UCSD-AML1 (cell line): ENCODE results near the gene MYCBPAP.

Experiments used
- DNase-seq: peaks from one replicate; lab custom pipeline; 2025; ENCODE audit not compliant: unreplicated experiment; lab: John Stamatoyannopoulos, UW

MYCBPAP gene, protein sequence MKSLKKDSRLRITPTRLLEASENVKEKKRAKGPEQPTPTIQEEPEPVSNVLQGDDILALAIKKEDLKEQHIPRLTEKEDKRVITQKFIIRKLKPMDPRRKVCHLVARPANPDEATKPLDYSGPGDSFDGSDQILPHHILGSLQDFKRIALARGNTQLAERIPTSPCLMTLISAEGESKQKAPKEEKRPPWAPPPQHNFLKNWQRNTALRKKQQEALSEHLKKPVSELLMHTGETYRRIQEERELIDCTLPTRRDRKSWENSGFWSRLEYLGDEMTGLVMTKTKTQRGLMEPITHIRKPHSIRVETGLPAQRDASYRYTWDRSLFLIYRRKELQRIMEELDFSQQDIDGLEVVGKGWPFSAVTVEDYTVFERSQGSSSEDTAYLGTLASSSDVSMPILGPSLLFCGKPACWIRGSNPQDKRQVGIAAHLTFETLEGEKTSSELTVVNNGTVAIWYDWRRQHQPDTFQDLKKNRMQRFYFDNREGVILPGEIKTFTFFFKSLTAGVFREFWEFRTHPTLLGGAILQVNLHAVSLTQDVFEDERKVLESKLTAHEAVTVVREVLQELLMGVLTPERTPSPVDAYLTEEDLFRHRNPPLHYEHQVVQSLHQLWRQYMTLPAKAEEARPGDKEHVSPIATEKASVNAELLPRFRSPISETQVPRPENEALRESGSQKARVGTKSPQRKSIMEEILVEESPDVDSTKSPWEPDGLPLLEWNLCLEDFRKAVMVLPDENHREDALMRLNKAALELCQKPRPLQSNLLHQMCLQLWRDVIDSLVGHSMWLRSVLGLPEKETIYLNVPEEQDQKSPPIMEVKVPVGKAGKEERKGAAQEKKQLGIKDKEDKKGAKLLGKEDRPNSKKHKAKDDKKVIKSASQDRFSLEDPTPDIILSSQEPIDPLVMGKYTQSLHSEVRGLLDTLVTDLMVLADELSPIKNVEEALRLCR

DNA sequence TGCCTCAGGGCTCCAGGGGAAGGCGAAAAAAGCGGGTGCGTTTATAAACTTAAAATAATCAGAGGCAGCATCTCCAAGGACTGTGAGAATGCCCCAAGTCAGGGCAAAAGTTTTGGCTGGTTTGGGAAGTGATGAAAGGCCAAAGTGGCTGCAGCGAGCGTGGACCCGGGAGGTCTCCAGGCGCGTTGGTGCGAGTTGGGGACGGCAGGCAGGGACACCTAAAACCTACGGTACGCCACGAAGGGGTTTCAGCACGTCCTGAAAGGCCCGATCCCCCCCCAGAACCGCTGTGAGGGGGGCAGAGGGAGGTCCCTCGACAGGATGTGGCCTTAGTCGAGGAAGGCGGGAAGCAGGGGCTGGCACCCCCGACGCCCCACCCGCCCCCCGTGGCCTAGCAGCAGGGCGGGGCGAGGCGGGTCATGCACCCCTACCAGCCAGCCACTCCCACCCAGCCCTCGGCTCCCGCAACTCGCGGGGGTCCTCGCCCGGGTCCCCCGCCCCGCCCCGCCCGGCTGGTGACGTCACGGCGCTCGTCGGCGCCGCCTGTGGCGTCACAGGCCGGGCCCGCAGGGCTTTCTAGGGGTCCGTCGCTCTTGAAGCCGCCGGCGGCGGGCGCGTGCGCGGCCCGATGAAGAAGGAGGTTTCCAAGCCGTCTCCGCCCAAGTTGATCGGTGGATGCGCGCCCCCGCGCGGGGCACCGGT is at the start of gene MYCBPAP:
TSS of gene MYCBPAP (plus strand) at position 569 of the 702 bp plus-strand sequence. CDS start 236 bp downstream, outside the sequence.
- DNase-seq, result no peak

DNA sequence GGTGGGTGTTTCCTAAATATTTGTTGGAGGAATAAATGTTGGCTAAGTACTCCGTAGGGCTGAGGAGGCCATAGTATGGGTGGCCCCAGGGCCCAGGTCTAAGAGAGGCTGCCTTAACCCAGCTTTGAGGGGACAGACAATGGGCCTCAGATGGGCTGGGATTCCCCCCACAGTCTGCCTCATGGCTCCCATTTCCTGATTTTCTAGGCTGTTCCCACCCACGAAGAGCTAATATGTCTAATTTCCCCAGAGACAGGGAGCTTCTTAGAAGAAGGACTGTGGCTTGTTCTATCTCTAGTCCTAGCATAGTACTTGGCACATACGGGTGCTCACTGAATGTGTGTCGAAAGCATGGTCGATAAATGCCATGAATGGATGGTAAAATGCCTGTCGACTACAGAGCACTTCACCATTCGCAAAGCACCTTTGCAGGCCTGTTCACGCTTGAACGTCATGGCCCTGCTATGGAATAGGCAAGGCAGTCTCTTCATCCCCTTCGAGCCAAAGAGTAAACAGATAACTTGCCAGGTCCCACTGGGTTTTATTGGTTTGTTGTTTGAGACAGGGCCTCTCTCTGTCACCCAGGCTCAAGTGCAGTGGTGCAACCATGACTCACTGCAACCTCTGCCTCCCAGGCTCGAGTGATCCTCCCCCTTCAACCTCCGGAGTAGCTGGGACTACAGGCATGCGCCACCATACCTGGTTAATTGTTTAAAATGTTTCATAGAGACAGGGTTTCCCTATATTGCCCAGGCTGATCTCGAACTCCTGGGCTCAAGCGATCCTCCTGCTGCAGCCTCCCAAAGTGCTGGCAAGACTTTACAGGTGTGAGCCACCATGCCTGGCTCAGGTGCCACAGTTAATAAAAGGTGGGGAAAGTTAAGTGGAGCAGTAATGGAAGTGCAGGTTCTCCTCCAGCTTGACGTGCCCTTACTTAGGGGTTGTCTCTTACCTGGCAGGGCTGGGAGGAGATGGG is 49.2 kb upstream of the MYCBPAP start:
- no peak for DNase-seq

DNA sequence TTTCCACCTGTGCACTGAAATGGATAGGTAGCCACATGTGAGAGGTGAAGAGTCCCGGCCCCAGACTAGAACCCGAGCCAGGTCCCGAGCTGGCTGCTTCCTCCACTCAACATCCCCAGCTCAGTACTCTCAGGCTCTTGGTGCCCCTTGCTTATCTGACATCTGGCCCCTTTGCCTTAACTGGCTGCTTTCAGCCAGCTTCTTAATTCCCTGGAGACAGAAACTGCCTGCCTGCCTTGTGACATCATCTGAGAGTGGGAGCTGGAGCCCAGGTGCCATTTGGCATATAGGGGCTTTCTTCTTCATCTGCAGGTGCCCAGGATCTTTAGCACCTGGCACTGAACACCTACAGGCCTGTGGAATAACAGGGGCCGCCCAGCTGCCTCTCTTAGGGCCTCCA is 48.5 kb upstream of the MYCBPAP start:
- no peak for DNase-seq

DNA sequence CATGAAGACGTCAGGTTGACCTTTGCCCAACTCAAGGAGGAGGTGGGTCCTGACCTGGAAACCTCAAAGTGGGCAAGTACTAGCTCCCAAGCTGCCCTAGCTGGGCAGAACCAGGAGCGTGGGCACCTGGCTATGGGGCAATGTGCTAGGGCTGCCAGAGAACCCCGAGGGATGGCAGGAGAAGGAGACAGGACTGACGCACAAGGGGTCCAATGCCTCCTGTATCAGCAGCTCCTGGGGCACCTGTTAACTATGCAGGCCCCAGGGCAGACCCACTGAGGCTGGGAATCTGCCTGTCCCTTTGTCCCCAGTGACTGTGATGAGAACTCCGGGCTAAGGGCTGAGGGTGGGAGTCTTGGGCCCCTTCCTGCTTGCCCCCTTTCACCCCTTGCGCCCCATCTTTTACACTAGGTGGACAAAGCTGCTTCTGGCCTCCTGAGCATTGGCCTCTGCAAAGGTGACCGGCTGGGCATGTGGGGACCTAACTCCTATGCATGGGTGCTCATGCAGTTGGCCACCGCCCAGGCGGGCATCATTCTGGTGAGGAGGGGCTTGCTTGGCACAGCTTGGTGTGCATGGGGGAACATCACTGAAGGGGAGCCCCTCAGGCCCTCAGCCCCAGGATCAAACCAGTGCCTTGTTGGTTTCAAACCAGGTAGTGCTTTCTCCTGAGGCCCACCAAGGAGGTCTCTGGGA is 47.3 kb upstream of the MYCBPAP start:
- DNase-seq, result no peak

DNA sequence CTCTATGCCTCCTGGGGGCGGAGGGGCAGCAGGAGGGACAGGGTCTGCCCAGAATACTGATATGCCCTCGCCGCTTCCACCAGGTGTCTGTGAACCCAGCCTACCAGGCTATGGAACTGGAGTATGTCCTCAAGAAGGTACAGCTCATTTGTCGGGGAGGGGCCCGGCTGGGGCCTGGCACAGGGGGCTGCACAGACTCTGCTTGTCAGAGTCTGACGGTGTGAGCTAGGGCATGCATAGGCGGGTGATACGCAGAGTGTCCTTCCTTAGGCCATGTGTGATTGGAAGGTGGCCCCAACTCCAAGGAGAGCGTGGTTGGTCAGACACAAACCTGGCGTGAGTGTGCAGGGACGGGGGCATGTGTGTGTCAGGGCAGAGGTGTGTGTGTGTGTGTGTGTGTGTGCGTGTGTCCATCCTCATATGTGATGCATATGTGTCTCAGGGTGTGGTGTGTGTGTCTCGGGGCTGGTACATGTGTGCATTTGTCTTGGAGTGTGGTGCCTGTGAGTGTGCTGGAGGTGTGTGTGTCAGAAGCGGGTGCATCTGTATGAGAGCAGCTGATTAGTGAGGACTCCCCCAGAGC is 46.6 kb upstream of the MYCBPAP start:
- DNase-seq, result no peak

DNA sequence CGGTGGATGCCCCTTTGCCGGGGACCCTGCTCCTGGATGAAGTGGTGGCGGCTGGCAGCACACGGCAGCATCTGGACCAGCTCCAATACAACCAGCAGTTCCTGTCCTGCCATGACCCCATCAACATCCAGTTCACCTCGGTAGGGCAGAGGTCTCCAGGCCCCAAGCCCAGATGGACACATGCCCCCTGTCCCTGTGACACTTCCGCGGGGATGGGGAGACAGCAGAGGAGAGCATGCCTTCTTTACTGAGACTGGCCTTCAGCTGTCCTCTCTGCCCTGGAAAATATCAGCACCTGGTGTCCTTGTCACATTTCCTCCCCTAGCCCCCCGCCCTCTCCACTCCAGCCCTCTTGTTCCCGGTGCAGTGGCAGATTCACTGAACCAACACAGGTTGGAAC is 45.8 kb upstream of the MYCBPAP start:
- no peak for DNase-seq

DNA sequence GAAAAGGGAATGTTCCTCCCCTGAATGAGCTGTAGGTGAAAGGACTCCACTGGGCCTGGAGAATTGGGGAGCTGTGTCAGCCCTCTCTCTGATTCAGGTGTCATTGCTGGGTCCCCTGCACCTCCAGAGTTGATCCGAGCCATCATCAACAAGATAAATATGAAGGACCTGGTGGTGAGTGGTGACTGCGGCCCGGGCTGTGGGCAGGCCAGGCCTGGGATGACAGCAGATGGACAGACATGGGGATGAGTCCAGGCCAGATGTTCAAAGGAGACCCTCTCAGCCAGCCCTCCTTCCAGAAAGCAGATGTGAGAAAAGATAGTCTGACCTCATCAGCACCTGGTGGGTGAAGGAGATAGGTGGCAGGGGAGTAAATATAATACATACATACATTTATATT is 44.1 kb upstream of the MYCBPAP start:
- DNase-seq, result no peak

DNA sequence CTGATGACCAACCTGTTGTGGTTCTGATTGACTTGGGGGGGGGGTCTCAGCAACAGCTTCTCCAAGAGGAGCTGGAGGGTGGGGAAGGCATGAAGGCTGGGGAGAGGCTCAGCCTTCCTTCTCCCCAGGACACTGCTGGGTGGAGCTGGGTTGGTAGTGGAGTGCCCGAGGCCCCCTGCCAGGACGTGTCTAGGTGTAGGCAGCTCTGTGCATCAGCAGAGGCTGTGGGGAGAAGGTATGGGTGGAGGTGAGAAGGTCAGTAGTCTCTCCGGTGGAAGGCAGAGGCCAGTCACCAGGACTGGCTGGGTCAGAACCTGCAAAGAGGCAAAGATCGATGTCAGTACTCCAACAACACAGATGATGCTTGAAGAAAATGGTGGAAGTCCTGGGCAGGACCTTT is 43.5 kb upstream of the MYCBPAP start:
- no peak for DNase-seq

DNA sequence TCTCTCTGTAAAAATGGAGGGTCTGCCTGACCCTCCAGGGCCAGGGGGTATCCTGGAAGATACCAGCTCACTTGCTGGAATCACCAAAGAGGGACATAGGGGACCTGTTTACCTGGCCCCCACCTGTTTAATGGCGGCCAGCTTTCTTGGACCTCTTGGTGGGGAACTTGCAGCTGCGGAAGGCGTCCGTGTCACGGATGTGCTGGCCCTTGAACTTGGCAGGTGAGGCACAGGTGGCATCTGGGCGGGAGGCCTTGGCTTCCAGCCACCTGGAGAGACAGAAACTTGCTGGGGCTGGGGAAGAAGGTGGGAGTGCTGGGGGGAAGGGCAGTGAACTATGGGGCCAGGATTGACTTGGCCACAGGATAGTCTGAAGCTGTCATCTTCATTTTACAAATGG is 43.1 kb upstream of the MYCBPAP start:
- DNase-seq, result no peak

DNA sequence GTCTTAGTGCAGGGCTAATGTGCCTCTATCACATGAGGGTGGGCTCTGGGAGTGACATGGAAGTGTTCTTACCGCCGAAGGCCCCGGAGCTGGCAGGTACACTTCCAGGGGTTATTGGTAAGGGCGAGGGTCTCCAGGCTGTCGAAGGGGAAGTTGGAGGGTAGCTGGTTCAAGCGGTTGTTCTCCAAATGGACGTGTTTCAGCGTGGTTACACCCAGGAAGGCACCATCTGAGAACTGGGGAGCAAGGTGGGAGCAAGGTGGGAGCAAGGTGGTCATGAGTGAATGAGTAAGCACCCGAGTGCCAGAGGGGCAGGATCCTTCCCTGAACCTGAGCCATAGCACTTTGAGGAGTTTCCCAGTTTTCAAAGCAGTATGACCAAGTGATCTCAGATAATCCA is 42.6 kb upstream of the MYCBPAP start:
- DNase-seq, result no peak

DNA sequence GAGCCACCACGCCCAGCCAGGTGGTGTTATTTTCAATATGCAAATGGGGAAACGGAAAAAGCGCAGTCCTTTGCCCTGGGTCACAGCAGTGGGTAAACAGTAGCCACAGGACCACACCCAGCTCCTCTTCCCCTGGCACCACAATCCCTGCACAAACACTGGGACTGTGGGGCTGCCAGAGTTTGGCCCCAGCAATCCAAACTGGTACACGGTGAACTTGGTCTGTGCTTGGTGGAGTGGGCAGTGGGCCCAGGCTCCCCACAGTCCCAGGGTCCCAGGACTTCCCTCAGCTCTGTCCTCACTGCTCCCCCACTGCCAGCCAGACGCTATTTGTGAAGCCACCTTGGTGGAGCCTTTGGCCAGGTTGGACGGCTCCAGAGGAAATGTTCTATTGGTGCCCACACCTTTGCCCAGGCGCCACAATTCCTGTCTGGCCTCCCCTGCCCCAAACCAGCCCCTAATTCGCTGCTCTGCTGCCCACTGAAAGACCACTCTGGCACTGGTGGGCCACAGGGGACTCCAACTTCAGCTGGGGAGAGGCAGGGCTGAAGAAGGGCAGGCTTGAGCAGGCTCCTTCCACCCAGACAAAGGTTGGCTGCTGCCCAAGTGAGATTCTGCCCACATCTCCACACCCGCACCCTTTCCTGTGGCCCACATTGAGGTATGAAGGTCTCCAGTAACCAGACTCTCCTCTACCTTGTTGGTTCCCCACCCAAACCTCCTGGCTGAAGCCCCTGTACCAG is 41.7 kb upstream of the MYCBPAP start:
- DNase-seq, result no peak

DNA sequence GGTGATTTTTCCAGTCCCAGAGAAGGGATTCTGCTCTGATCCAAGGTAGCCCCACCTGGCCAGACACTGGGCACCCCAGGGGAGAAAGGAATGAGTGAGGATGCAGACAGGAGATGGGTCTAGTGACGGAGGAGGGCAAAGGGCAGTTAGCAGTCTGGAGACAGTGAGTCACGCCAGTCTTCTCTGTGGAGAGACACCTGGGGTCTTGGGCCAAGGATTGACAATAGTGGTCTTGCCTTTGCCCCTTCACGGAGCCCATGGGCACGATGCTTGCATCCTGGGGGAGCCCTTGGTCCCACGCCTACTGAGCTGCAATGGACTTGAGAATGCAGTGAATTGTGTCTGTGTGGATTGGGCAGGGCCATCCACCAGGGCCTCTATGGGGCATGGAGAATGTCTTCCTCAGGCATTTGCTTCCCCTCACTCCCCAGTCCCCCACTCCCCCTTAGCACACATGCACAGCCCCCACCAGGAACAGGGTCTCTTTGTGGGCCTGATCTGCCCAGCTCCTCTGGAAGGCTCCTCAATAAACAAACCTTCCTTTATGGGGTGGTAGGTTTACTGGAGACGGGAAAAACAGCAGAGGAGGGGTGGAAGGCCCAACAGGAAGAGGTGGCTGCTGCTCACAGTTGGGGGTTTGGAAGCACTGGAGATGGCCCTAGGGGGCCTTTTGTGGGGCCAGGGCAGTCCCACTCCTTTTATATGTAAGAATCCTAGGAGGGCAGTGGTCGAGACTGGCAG is 41.0 kb upstream of the MYCBPAP start:
- DNase-seq, result no peak

DNA sequence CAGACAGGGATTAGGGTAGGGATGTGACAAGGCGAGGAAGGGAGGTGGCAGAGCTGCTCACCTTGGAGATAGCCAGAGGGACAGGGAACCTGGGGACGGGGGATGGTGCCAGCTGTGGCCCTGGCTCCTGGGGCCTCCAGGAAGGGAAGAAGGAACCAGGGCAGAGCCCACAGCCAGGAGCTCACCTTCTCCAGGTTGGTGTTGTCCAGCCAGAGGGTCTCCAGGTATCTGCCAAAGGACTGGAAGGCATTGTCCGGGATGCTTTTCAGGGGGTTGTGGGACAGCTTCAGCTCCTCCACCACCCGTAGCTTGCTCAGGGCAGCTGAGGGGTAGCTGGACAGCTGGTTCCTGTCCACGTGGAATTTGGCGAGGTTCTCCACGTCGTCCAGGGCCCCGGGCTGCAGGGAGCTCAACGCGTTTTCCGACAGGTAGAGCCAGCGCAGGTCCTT is 40.4 kb upstream of the MYCBPAP start:
- no peak for DNase-seq

DNA sequence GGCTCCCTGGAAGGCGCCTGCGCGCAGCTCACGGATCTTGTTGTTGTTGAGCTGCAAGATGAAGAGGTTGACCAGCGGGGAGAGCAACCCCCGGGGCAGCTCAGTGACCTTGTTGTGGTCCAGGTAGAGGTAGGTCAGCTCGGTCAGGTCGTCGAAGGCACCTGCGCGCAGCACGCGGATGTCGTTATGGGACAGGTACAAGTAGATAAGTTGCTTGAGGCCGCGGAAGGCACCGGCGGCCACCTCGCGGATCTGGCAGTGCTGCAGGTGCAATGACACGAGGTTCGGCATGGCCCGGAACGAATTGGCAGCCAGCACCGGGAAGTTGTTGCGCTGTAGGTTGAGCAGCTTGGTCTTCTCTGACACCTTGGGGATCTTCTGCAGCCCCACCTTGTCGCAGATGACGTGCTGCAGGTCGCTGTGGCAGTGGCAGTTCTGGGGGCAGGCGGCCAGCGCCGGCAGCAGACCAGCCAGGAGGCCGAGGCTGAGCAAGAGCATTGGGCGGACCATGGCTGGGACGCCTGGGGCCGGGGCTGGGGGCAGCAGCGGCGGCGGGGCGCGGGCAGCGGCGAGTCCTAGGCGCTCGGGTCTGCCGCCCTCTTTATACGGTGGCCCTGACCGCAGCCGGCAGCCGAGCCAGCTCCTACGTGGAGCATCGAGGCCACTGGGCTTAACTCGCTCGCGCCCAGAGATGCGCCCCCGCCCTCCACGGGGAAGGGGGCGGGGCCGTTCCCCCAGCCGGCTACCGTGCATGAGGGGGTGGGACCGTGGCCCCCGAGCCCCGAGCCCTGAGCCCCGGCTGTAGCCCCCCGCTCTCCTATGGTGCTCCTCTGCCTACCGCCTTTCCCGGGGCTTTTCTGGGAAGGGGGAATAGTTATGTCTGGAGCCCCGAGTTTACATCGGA is 39.7 kb upstream of the MYCBPAP start, which contains the start of gene CHAD:
TSS of gene CHAD (minus strand) at position 577 of the 904 bp plus-strand sequence. CDS start at position 510, 67 bp downstream.
- no peak for DNase-seq

DNA sequence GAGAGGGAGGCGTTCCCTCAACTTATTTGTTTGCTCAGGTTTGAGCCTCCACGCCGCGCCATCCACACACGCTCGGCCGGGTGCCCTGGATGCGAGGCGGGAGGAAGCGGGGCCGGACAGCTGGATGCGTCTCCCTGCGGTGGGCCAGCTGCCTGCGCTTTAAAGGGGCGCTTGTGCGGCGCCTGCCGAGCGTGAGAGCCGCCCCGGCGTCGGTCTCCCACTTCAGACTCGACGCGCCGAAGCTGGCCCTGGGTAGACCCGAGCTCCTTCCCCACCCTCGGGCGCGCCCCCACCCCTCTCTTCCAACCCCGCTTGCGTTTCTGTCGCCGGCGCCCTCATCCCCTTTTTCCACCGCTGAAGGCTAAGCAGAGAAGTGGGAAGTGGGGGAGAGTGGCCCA is 39.0 kb upstream of the MYCBPAP start:
- DNase-seq, result no peak

DNA sequence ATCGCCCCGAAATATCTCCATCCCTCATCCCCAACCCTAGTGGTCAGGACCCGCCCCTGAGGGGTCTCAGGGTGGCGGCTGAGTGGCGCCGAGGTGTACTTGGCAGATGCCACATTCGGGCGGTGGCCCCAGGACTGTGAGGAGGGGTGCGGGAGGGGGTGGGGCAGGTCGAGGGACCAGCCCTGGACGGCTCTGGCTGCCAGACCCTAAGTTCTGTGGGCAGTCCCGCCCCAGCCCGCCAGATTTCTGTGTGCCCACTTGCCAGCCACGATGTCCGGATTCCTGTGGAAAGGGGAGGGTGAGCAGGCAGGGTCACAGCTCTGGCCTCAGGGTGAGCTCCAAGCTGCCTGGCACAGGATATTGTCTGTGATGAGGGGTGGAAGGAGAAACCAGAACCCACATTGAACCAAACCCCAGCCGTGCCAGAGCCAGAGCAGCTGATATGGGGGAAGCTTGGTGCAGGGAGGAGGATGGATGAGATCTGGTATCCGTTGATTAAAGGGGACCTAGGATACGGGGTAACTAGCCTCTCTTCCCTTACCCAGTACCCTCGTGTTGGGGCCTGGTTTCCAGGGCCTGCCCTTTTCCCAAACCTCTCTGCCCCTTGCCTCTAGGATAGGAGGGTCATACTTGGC is 38.5 kb upstream of the MYCBPAP start:
- no peak for DNase-seq
